GM19023 (cell line): ENCODE measurements around the gene AFAP1L2.

Source experiments
- ATAC-seq: cut with Tn5 transposase; IDR thresholded peaks from one replicate; pipeline ENCODE4 v1.9.1; 2021; ENCODE audit warnings: mild to moderate bottlenecking, moderate library complexity; ENCODE audit not compliant: unreplicated experiment

The AFAP1L2 gene

GRCh38 chr10:114276066-114276465 is 128.2 kb downstream of the AFAP1L2 start:
- no peak for ATAC-seq

GRCh38 chr10:114274616-114275453 is 129.5 kb downstream of the AFAP1L2 start:
- no peak for ATAC-seq

GRCh38 chr10:114273910-114274309 is 130.4 kb downstream of the AFAP1L2 start:
- ATAC-seq: no peak

- no peak for ATAC-seq
Observed at GRCh38 chr10:114272696-114273095, 131.6 kb downstream of the AFAP1L2 start.

GRCh38 chr10:114271779-114272167 is 132.5 kb downstream of the AFAP1L2 start:
- ATAC-seq: no peak

- ATAC-seq: no peak
Observed at GRCh38 chr10:114271075-114271778, 133.1 kb downstream of the AFAP1L2 start.

- ATAC-seq: no peak
Observed at GRCh38 chr10:114266521-114266920, 137.8 kb downstream of the AFAP1L2 start.

GRCh38 chr10:114265392-114266053 is 138.8 kb downstream of the AFAP1L2 start:
- ATAC-seq: no peak

GRCh38 chr10:114262496-114262895 is 141.8 kb downstream of the AFAP1L2 start:
- ATAC-seq: no peak

- ATAC-seq: no peak
Observed at GRCh38 chr10:114261076-114261475, 143.2 kb downstream of the AFAP1L2 start.

- ATAC-seq: no peak
Observed at GRCh38 chr10:114260366-114260765, 143.9 kb downstream of the AFAP1L2 start.

GRCh38 chr10:114259824-114260223 is 144.5 kb downstream of the AFAP1L2 start:
- ATAC-seq: no peak

- ATAC-seq: no peak
Observed at GRCh38 chr10:114258274-114258840, 145.9 kb downstream of the AFAP1L2 start.

GRCh38 chr10:114257498-114257897 is 146.8 kb downstream of the AFAP1L2 start:
- ATAC-seq: no peak

- no peak for ATAC-seq
Observed at GRCh38 chr10:114256822-114257221, 147.5 kb downstream of the AFAP1L2 start.

GRCh38 chr10:114256008-114256765 is 148.1 kb downstream of the AFAP1L2 start:
- no peak for ATAC-seq

GRCh38 chr10:114255227-114255626 is 149.1 kb downstream of the AFAP1L2 start:
- ATAC-seq: no peak

- ATAC-seq: no peak
Observed at GRCh38 chr10:114252883-114253282, 151.4 kb downstream of the AFAP1L2 start.

- ATAC-seq: no peak
Observed at GRCh38 chr10:114252092-114252491, 152.2 kb downstream of the AFAP1L2 start.

- ATAC-seq: no peak
Observed at GRCh38 chr10:114250716-114251115, 153.6 kb downstream of the AFAP1L2 start.

- no peak for ATAC-seq
Observed at GRCh38 chr10:114250236-114250635, 154.1 kb downstream of the AFAP1L2 start.
